ENCODE measurements around the gene DENND2D.

GRCh38 chr1:111202707-111203623, 2.5 kb upstream of the DENND2D start:
- no peak for TF ChIP-seq CTCF (IDR thresholded peaks at IDR 0.05)
- no peak for TF ChIP-seq POLR2A (IDR thresholded peaks at IDR 0.05)
